HFF-Myc (cell line): ENCODE data around the gene LEPR.

Experiments
- DNase-seq: peaks from one replicate; pipeline ENCODE4 v3.0.0-alpha.2; 2011; ENCODE audit warnings: low read depth; ENCODE audit errors: extremely low read depth
- H3K4me3 ChIP-seq: replicated peaks from 2 replicates; pipeline ENCODE4 v1.5.1; 2011; ENCODE audit warnings: low read depth, mild to moderate bottlenecking, control low read depth, low read length
- CTCF ChIP-seq: IDR thresholded peaks from 2 replicates; pipeline ENCODE4 v1.5.1; 2012; ENCODE audit warnings: mild to moderate bottlenecking, low read depth, low read length, control low read depth; ENCODE audit errors: missing control alignments

Gene LEPR

GRCh38 chr1:65387821-65388220 lies 32.6 kb upstream of the LEPR start:
- no peak for TF ChIP-seq CTCF
- DNase-seq = no peak
- no peak overlapping the region for H3K4me3 ChIP-seq

- TF ChIP-seq CTCF = no peak
- no peak overlapping the region for H3K4me3 ChIP-seq
- no peak for DNase-seq
Observed at GRCh38 chr1:65388908-65389695, 31.4 kb upstream of the LEPR start.

GRCh38 chr1:65392497-65392896 lies 28.0 kb upstream of the LEPR start:
- no peak for DNase-seq
- no peak for TF ChIP-seq CTCF
- H3K4me3 ChIP-seq = no peak overlapping the region

GRCh38 chr1:65393347-65393746 lies 27.1 kb upstream of the LEPR start:
- H3K4me3 ChIP-seq = no peak overlapping the region
- TF ChIP-seq CTCF = no peak
- no peak for DNase-seq

GRCh38 chr1:65393928-65394327 lies 26.5 kb upstream of the LEPR start:
- no peak for DNase-seq
- H3K4me3 ChIP-seq = no peak overlapping the region
- no peak for TF ChIP-seq CTCF

GRCh38 chr1:65395887-65396612 lies 24.4 kb upstream of the LEPR start:
- TF ChIP-seq CTCF = no peak
- DNase-seq = no peak
- no peak overlapping the region for H3K4me3 ChIP-seq
